Measurements from ENCODE around the gene SORCS2.

The SORCS2 gene

DNA sequence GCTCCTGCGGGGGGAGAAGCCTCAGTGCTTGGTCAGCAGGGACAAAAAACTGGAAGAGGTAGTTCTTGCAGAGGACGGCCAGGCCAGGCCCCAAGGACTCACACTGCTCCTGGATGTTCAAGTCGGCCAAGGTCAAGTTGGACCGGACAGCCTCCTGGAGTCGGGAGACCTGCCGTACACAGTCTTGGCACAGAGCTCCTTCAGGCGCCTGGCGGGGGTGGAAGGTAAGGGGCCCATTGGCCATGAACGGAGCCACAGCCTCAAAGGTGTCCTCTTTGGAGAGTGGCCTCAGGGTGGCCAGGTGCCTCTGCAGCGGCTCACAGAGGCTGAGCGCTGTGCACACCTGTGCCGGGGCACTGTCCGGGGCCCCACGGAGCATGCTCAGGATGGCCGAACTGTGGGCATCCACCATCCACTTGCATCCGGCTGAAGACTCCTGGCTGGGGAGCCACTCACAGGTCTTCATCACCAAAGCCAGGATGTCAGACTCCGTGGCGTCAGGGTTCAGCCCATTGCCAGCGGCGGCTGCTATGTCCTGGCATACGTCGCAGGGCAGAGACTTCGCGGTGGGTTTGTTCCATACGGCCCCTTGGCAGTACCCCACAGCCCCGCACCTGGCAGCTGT is 241.9 kb downstream of the SORCS2 start:
- Histone ChIP-seq H3K4me3 (ENCODE audit: low read depth, low read length) (no peak overlapping the region), H3K9me3 (ENCODE audit: control insufficient read depth, insufficient read depth, low read depth, low read length) (peaks cover 5% of the 10 kb centered on the region), H3K27me3 (ENCODE audit: control insufficient read depth, insufficient read depth, low read length) (no peaks in the 10 kb centered on the region), H3K9ac (ENCODE audit: low read length) (no peak overlapping the region), H3K4me1 (ENCODE audit: control insufficient read depth, insufficient read depth, low read length) (peaks cover 42% of the 10 kb centered on the region), H3K27ac (ENCODE audit: low read depth, low read length) (no peak overlapping the region), H3K36me3 (ENCODE audit: control insufficient read depth, insufficient read depth, low read length) (no peaks in the 10 kb centered on the region)

DNA sequence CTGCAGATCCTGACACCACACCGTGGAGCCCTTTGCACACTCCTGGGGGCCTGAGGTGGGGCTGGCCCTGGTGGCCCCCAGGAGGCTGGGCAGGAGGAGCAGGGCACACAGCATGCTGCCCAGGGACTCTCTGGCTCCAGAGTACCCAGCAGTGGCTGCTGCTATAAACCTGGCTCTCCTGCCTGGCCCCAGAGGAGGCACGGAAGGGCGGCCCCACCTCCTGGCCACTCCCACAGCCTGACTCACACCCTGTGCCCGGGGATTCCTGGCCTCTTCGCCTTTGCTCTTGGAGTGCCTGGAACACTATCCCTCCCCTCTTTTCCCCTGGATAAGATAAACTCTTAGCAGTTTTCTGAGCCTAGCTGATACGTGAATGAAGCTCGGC is 242.4 kb downstream of the SORCS2 start, which contains the start of gene PSAPL1:
TSS of gene PSAPL1 (minus strand) at position 165 of the 385 bp plus-strand sequence. CDS start at position 114, 51 bp downstream.
- no peak within 1 kb of the TSS; the same call in 1 of the 2 replicates for H3K27ac ChIP-seq (ENCODE audit: low read depth, low read length)
- peaks cover 37% of the 10 kb centered on the region for H3K4me1 ChIP-seq (ENCODE audit: control insufficient read depth, insufficient read depth, low read length)
- H3K9me3 ChIP-seq (ENCODE audit: control insufficient read depth, insufficient read depth, low read depth, low read length): peaks cover 11% of the 10 kb centered on the region
- no peak within 1 kb of the TSS for H3K4me3 ChIP-seq (ENCODE audit: low read depth, low read length)
- H3K9ac ChIP-seq (ENCODE audit: low read length): no peak within 1 kb of the TSS
- H3K36me3 ChIP-seq (ENCODE audit: control insufficient read depth, insufficient read depth, low read length): no peaks in the 10 kb centered on the region
- H3K27me3 ChIP-seq (ENCODE audit: control insufficient read depth, insufficient read depth, low read length): no peaks in the 10 kb centered on the region

DNA sequence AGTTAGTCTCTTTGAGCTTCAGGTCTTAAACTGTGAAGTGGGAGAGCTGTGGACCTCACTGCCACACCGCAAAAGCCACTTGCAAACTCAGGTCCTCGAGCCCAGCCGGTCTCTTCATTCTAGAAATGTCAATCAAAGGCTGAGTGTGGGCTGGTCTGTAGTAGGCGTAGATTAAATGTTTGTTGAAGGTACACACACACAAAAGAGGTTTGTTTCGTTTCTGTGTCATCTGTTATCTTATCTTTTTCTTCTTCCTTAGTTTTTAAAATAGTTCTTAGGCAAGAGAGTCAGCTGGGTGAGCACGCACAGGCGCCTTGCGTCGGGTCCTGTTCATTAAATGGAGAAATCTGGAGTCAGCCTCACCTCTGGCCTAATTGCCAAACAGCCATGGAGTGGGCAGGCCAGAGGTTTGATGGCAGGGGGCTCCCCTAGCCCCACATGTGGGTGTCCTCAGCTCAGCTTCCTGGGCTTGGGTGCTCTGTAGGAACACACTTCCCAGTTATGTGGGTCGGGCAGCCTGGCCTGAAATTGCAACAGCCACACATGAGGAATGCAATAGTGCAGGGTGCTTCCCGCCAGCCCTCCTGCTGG is 243.2 kb downstream of the SORCS2 start:
- peaks cover 29% of the 10 kb centered on the region for H3K4me1 ChIP-seq (ENCODE audit: control insufficient read depth, insufficient read depth, low read length)

DNA sequence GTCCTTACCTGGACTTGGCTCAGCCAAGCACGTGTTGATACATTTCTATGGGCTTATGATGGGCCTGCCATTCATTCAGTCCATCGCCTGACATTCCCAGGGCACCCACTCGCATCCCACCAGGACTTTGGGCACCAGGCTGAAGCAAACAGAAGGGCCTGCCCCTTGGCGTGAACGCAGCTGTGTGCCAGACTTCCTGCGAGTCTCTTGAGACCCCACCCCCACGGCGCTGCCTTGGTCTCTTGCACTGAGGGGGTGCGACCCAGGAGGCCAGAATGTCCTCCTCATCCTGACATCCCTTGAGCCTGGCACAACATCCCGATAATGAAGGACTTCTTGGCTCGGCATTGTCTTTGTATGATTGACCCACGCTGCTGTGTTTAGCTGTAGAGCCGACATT is 243.9 kb downstream of the SORCS2 start:
- no peaks in the 10 kb centered on the region for H3K36me3 ChIP-seq (ENCODE audit: control insufficient read depth, insufficient read depth, low read length)
- peaks cover 16% of the 10 kb centered on the region for H3K9me3 ChIP-seq (ENCODE audit: control insufficient read depth, insufficient read depth, low read depth, low read length)
- H3K27ac ChIP-seq (ENCODE audit: low read depth, low read length): no peak overlapping the region
- H3K4me1 ChIP-seq (ENCODE audit: control insufficient read depth, insufficient read depth, low read length): peaks cover 25% of the 10 kb centered on the region
- no peaks in the 10 kb centered on the region for H3K27me3 ChIP-seq (ENCODE audit: control insufficient read depth, insufficient read depth, low read length)
- no peak overlapping the region for H3K4me3 ChIP-seq (ENCODE audit: low read depth, low read length)
- no peak overlapping the region for H3K9ac ChIP-seq (ENCODE audit: low read length)

More for the DNA sequence above, 243.2 kb downstream of the SORCS2 start:
- H3K9ac ChIP-seq (ENCODE audit: low read length): no peak overlapping the region
- H3K4me3 ChIP-seq (ENCODE audit: low read depth, low read length): no peak overlapping the region
- no peaks in the 10 kb centered on the region for H3K27me3 ChIP-seq (ENCODE audit: control insufficient read depth, insufficient read depth, low read length)
- H3K27ac ChIP-seq (ENCODE audit: low read depth, low read length): no peak overlapping the region
- H3K9me3 ChIP-seq (ENCODE audit: control insufficient read depth, insufficient read depth, low read depth, low read length): peaks cover 16% of the 10 kb centered on the region
- H3K36me3 ChIP-seq (ENCODE audit: control insufficient read depth, insufficient read depth, low read length): no peaks in the 10 kb centered on the region

DNA sequence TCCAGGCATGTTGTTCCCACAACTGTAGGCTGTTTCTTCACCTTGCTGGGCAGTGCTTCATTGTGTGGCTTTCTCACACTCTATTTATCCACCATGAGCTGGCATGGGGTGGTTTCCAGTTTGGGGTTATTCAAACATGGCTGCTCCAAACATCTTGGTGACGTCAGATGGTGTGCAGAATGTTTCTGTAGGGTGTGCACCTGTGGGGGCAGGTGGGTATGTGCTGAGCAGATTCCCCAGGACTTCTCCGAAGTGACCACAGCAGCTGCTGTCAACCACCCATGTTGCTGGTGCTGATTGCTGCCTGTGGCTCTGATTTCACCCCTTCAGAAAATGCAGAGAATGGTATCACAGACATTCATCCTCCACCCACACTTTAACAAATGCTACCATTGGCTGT is 247.4 kb downstream of the SORCS2 start:
- H3K9me3 ChIP-seq (ENCODE audit: control insufficient read depth, insufficient read depth, low read depth, low read length): peaks cover 16% of the 10 kb centered on the region
- H3K36me3 ChIP-seq (ENCODE audit: control insufficient read depth, insufficient read depth, low read length): no peaks in the 10 kb centered on the region
- H3K4me1 ChIP-seq (ENCODE audit: control insufficient read depth, insufficient read depth, low read length): peaks cover 21% of the 10 kb centered on the region
- H3K4me3 ChIP-seq (ENCODE audit: low read depth, low read length): no peak overlapping the region
- H3K27me3 ChIP-seq (ENCODE audit: control insufficient read depth, insufficient read depth, low read length): no peaks in the 10 kb centered on the region
- H3K27ac ChIP-seq (ENCODE audit: low read depth, low read length): no peak overlapping the region
- H3K9ac ChIP-seq (ENCODE audit: low read length): no peak overlapping the region

DNA sequence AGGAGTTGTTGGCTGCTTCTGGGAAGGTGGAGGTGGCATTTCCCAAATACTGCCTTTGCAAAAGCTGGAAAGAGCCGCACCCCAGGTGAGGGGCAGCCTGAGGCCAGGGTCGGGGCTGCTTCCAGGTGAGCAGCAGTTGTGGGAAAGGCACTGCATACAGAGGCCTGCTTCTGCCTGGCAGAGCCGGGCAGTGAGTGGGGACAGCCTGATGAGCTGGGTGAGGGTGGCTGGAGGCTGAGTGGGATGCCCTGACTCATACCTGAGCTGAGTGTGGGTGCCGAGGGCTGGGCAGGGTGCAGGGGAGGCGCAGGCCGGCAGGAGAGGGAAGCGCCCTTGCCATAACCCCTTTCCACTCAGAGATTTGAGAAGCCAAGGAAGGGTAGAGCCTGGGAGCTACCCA is 248.9 kb downstream of the SORCS2 start:
- peaks cover 9% of the 10 kb centered on the region; the same call in 1 of the 2 replicates for H3K4me1 ChIP-seq (ENCODE audit: control insufficient read depth, insufficient read depth, low read length)
- H3K36me3 ChIP-seq (ENCODE audit: control insufficient read depth, insufficient read depth, low read length): no peaks in the 10 kb centered on the region
- no peak overlapping the region for H3K9ac ChIP-seq (ENCODE audit: low read length)
- H3K9me3 ChIP-seq (ENCODE audit: control insufficient read depth, insufficient read depth, low read depth, low read length): peaks cover 16% of the 10 kb centered on the region
- H3K4me3 ChIP-seq (ENCODE audit: low read depth, low read length): no peak overlapping the region
- H3K27ac ChIP-seq (ENCODE audit: low read depth, low read length): no peak overlapping the region
- no peaks in the 10 kb centered on the region for H3K27me3 ChIP-seq (ENCODE audit: control insufficient read depth, insufficient read depth, low read length)

DNA sequence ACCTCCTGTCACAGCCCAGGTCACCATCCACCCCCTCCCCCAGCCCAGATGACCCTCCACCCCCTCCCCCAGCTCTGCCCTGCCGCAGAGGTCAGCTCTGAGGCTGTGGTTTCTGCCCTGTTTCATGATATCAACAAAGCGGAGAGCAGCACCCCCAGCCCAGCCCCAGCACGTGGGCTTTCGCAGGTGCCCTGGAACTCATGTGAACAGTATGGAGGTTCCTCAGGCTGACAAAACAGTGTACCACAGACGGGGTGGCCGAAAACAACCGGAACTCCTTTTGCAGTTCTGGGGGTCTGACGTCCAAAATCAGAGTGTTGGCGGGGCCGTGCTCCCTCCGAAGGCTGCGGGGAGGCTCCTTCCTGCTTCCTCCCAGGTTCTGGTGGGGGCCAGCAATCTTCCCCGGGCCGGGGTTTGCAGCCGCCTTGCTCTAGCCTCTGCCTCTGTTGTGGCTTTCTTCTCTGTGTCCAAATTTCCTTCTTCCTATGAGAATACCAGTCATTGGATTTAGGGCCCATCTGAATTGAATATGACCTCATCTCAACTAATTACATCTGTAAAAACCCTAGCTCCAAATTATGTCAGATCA is 250.3 kb downstream of the SORCS2 start:
- peak overlapping the region; percentile 23 for H3K9ac ChIP-seq (ENCODE audit: low read length)
- no peaks in the 10 kb centered on the region for H3K27me3 ChIP-seq (ENCODE audit: control insufficient read depth, insufficient read depth, low read length)
- no peak overlapping the region for H3K4me3 ChIP-seq (ENCODE audit: low read depth, low read length)
- H3K36me3 ChIP-seq (ENCODE audit: control insufficient read depth, insufficient read depth, low read length): no peaks in the 10 kb centered on the region
- no peak overlapping the region for H3K27ac ChIP-seq (ENCODE audit: low read depth, low read length)
- H3K4me1 ChIP-seq (ENCODE audit: control insufficient read depth, insufficient read depth, low read length): peaks cover 9% of the 10 kb centered on the region; the same call in 1 of the 2 replicates
- H3K9me3 ChIP-seq (ENCODE audit: control insufficient read depth, insufficient read depth, low read depth, low read length): peaks cover 16% of the 10 kb centered on the region

DNA sequence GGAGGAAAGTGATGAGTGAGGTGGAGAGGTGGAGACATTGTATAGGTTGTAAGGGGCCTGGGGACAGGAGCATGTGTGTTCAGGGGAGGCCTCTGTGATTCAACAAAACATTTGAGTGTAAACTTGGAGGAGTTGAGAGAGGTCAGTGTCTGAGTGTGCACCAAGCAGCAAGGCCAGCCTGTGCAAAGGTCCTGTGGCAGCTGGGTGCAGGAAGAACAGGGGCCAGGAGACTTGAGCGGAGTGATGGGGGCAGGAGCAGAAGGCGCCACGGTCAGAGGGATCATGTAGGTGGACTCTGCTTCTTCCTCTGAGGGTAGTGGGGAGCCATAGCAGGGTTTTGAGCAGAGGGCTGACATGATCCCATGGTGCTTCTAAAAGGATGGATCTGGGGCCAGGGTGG is 252.0 kb downstream of the SORCS2 start:
- Histone ChIP-seq H3K36me3 (ENCODE audit: control insufficient read depth, insufficient read depth, low read length) (no peaks in the 10 kb centered on the region), H3K4me3 (ENCODE audit: low read depth, low read length) (no peak overlapping the region), H3K9me3 (ENCODE audit: control insufficient read depth, insufficient read depth, low read depth, low read length) (0 out of 2 replicates have a peak, but pooled peaks cover 10% of the 10 kb centered on the region), H3K9ac (ENCODE audit: low read length) (no peak overlapping the region), H3K4me1 (ENCODE audit: control insufficient read depth, insufficient read depth, low read length) (peaks cover 9% of the 10 kb centered on the region; the same call in 1 of the 2 replicates), H3K27me3 (ENCODE audit: control insufficient read depth, insufficient read depth, low read length) (peaks cover 8% of the 10 kb centered on the region; the same call in 1 of the 2 replicates), H3K27ac (ENCODE audit: low read depth, low read length) (no peak overlapping the region)

DNA sequence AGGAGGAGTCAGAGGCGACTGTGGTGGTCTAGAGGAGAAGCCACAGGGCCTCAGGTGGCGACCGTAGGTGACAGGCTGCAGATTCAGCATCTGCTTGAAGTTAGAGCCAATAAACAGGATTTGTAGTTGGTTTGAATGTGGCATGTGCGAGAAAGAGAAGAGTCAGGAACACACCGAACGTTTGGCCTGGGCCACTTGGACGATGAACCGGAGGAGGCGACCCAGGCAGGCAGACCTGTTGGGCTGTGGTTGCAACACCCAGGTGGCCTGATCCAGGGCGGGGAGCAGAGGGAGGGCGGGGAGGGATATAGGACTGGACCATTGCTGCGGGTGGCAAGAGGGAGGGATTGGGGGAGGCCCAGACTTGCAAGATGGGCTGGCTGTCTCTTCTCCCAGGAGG is 252.4 kb downstream of the SORCS2 start:
- no peaks in the 10 kb centered on the region for H3K36me3 ChIP-seq (ENCODE audit: control insufficient read depth, insufficient read depth, low read length)
- peaks cover 8% of the 10 kb centered on the region; the same call in 1 of the 2 replicates for H3K27me3 ChIP-seq (ENCODE audit: control insufficient read depth, insufficient read depth, low read length)
- no peak overlapping the region for H3K9ac ChIP-seq (ENCODE audit: low read length)
- no peak overlapping the region for H3K27ac ChIP-seq (ENCODE audit: low read depth, low read length)
- H3K4me3 ChIP-seq (ENCODE audit: low read depth, low read length): no peak overlapping the region
- H3K9me3 ChIP-seq (ENCODE audit: control insufficient read depth, insufficient read depth, low read depth, low read length): 0 out of 2 replicates have a peak, but pooled peaks cover 6% of the 10 kb centered on the region
- peaks cover 9% of the 10 kb centered on the region; the same call in 1 of the 2 replicates for H3K4me1 ChIP-seq (ENCODE audit: control insufficient read depth, insufficient read depth, low read length)

DNA sequence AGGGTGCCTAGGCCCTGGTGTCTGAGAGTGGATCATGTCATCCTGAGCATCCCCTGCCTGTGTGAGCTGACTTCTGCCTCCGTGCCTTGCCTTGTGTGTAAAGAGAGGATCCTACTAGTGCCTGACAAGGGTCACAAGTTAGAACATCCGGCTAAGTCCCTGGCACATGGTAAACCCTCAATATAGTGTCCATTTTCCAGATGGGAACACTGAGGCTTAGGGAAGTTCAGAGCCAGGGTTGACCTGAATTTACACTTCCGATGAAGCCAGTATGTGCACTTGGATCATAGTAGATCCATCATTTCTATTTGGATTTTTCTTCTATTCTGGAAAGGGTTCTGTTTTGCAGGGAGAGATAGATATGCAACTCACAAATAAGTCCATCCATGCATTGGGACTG is 254.9 kb downstream of the SORCS2 start:
- no peak overlapping the region for H3K4me3 ChIP-seq (ENCODE audit: low read depth, low read length)
- H3K27me3 ChIP-seq (ENCODE audit: control insufficient read depth, insufficient read depth, low read length): peaks cover 8% of the 10 kb centered on the region; the same call in 1 of the 2 replicates
- no peak overlapping the region for H3K27ac ChIP-seq (ENCODE audit: low read depth, low read length)
- no peak overlapping the region for H3K9ac ChIP-seq (ENCODE audit: low read length)
- no peaks in the 10 kb centered on the region for H3K9me3 ChIP-seq (ENCODE audit: control insufficient read depth, insufficient read depth, low read depth, low read length)
- H3K36me3 ChIP-seq (ENCODE audit: control insufficient read depth, insufficient read depth, low read length): no peaks in the 10 kb centered on the region
- peaks cover 4% of the 10 kb centered on the region; the same call in 1 of the 2 replicates for H3K4me1 ChIP-seq (ENCODE audit: control insufficient read depth, insufficient read depth, low read length)

DNA sequence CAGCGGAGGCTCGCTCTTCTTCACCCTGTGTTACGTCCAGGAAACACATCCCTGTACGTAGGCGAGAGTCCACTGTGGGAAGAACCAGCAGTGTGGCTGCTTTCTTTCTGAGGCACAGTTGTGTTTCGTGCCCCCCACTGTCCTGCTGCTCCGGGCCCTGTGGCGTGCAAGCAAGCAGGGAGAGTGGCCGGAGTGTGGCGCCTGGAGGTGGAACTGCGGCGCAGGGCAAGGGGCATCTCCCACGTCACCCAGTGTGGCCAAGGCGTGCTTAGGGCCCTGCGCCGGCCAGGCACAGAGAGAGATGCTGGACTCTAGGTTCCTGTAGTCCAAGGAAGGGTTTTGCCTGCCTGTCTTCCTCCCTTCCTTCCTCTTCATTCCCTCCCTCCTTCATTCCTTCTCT is 255.7 kb downstream of the SORCS2 start:
- Histone ChIP-seq H3K27me3 (ENCODE audit: control insufficient read depth, insufficient read depth, low read length) (peaks cover 8% of the 10 kb centered on the region; the same call in 1 of the 2 replicates), H3K36me3 (ENCODE audit: control insufficient read depth, insufficient read depth, low read length) (no peaks in the 10 kb centered on the region), H3K9me3 (ENCODE audit: control insufficient read depth, insufficient read depth, low read depth, low read length) (no peaks in the 10 kb centered on the region), H3K27ac (ENCODE audit: low read depth, low read length) (no peak overlapping the region), H3K4me3 (ENCODE audit: low read depth, low read length) (no peak overlapping the region), H3K4me1 (ENCODE audit: control insufficient read depth, insufficient read depth, low read length) (no peaks in the 10 kb centered on the region), H3K9ac (ENCODE audit: low read length) (no peak overlapping the region)
